Measurements from ENCODE around the gene FAH.
A peak's percentile ranks its signal among the peaks of the same experiment; 100 is the strongest.

The FAH gene

DNA sequence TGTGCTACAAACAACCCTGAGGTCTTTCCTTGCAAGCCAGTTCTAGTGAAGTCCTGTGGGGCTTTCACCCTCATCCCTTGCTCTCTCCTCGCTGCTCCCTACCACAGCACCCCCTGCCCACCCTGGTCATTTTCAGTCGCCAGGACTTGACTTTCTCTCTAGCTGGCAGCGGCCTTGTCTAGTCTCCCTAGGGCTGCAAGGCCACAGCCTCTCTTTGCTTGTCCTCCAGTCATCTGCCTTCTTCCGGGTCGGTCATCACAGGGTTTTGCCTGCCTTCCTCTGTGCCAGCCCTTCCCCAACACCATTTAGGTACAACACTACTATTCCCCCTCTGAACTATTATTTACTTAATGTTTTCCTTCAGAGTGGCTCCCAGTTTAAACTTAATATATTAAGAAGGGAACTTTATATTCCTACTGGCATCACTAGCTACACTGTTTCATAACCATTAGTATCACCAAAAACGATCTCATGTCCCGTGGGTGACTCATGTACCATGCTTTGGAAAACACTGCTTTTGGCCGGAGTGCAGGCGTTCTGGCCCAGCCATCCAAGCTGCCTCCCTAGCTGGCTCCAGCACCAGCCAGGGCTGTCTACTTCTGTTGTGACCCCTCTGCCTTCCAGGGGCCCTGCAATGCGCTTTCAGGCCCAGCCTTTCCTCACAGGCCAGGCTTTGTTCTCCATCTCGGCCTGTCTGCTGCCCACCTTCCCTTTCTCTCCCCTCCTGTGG, 21.4 kb downstream of the FAH start:
- DNase-seq: no peak

DNA sequence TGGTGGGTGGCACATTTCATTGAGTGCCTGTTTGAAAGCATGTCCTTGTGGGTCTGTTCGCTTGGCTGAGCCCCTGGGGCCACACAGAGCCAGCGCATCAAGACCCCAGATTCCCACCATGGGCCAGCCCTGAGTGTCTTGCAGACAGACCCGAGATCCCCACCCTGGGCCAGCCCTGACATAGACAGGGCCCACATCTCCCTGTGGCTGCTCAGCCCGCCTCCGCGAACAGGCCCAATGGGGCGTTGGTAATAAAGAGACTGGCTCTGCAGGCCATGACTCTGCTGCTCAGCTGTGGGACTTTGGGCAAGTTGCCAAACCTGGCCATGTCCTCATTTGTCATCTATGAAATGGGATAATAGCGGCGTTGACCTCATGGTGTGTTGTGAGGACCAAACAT, 22.6 kb downstream of the FAH start:
- DNase-seq: no peak

DNA sequence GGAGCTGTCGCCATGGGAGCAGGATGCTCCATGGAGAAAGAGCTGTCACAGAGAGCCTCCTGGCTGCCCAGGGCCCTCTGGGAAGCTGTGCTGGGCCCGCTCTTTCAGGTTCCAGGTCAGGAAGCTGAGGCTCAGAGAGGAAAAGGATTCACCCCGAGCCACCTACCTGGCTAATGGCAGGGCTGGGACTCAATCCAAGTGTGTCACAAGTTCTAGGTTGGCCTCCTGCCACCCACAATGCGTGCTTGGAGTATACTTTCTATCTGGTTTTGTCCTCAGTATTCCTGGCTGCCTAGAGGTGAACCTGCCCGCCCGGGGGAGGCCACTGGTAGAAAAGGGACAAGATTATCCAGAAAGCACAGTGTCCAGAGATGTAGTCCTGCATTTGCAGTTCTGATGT, 23.6 kb downstream of the FAH start:
- DNase-seq: no peak

DNA sequence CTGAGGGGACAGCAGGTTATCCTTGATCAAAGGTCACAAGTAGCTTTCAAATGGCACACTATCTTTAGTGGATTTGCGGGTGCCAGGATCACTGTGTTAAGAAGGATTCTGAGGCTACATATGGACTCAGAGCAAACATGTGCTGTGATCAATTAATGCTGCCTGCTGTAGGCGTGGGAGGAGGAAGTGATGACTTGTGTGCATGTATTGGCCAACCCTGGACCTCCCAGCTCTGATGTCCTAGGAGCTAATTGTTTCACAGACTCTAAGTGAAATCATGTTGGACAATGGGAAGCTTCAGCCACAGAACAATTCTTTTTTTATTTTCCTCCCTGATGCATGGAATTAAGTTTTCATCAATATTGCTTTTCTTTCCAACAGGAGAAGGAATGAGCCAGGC, 24.4 kb downstream of the FAH start:
- DNase-seq: no peak

DNA sequence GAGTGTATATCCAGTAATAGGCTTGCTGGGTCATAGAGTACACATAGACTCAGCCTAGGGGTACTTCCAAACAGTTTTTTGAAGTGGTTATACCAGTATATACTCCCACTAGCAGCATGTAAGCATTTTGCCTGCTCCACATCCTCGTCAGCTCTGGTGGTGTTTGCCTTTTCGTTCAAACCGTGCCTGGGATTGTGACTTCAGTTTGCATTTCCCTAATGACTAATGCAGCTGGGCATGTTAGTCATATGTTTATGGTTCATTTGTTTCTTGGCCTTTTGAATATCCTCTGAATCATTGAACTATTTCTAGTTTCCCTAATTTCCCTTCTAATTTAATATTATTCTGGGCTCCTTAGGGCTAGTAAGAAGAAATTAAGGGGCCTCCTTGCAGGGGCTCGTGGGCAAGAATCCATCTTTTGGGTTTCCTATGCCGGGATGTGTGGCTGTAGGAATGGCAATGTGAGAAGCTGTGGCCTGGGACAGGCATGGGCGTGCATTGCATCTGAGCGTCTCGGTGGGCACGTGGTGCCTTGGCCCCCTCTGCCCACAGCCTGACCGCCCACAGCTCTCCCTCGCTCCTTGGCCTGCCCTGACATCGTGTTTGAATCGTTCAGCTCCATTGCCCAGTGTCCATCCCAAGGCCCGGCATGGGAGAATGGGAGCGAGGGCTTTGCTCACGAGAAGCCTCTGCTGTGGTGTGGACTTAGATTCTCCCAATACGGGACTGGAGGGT, 26.4 kb downstream of the FAH start:
- peak; percentile 1 to 44 for DNase-seq

DNA sequence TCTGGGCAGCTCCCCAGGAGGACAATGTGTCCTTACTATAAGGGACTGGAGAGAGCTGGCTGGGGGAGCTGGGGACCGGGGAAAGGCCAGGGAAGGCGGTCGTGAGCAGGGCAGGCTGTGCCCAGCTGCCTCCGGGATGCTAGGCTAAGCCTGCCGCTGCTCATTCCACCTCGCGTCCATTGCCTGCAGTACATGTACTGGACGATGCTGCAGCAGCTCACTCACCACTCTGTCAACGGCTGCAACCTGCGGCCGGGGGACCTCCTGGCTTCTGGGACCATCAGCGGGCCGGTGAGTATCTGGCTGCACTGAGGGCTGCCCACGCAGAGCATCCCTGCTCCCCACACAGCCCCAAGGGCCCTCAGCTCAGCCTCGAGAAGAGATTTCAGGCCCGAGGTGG, 27.1 kb downstream of the FAH start:
- DNase-seq: no peak

DNA sequence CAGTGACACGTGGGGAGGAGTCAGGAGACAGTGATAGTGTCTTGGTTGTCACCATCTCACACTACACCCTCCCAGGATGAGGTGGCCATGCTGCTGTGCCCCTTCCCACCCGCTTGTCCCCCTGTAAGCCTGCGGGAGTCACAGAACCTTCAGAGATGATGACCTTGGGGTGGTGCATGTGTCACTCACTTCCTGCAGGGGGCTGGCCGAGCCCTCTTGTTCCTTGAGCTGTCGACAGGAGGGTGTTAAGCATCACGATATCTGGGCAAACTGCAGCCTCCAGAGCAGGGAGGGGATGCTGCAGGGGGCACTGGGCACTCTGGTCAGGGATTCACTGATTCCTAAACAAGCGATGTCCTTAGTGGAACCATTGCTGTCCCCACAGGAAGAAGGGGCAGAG, 27.7 kb downstream of the FAH start:
- no peak for DNase-seq

DNA sequence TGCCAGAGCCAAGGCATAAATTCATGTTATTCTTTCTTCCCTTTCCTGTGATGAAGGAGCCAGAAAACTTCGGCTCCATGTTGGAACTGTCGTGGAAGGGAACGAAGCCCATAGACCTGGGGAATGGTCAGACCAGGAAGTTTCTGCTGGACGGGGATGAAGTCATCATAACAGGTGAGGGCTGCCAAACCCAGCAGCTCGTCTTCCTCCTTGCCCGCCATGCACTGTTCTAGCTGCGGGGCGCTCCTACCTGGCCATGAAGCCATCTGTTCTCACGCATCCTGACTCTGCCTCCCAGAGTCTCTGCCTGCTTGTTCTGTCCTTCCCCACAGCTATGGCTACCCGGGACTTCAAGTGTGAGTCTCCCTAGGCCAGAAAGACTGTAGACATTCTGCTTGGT, 28.2 kb downstream of the FAH start:
- no peak for DNase-seq

DNA sequence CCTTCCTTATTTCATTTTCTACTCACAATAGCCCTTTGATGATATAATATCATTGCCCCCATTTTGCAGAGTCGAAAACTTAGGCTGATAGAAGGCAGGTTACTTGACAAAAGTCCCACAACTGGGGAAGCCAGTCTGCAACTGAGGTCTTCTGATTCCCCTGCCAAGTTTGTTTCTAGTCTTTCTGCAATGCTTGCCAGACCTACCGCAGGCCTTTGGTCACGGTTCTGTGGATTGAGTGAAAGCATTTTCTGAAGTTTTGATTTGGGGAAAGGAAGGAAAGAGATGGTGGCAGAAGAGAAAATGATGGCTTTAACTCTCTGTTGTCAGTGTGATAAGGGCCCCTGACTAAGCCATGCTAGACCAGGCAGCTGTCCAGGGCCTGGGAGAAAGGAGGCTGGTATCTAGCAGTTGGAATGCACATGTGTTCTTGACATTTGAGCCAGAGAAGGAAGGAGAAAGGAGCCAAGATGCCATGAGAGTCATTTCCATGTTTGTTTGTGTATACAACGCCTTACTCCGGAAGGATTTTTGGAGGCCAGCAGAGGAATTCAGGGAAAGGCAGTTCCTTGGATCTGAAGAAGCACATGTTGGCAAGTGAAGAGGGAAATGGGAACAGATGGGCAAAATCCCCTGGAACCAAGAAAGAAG, 29.9 kb downstream of the FAH start:
- no peak for DNase-seq

DNA sequence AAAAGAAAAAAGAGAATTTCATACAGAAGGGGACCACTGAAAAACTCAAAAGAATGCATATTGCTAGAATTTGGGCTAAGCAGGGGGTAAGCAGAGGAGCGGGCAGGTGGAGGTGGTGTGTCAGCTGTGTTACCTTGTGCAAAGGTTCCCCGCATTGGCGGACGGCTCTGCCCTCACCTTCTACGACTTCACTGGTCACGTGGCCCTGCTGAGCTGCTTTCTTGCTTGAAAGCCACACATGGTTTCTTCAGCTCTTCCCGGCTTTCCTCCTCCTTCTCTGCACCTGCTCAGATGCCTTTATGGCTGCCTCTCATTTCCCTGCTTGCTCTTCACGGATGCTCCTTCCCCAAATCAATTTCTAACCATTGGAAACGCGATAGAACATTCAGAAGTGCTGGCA, 30.5 kb downstream of the FAH start:
- DNase-seq: no peak

DNA sequence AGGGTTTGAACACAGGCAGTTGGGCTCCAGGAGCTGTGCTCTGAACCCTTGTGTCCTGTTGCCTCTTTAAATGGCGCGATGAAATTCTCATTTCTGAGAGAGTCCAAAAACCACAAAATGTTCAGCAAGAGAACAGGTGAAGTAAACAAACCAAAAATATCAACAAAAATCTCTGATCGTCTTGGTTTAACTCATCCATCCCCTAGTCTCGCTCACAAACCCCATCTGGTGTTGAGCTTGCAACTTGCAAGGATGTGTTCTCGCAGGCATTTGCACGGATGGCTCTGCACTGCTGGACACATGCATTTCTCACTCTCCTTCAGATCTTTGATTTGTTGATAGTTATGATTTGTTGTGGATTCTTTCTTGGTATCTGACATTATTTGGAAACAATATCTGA, 31.1 kb downstream of the FAH start:
- DNase-seq: peak in 1 of 2 experiments; percentile 5

DNA sequence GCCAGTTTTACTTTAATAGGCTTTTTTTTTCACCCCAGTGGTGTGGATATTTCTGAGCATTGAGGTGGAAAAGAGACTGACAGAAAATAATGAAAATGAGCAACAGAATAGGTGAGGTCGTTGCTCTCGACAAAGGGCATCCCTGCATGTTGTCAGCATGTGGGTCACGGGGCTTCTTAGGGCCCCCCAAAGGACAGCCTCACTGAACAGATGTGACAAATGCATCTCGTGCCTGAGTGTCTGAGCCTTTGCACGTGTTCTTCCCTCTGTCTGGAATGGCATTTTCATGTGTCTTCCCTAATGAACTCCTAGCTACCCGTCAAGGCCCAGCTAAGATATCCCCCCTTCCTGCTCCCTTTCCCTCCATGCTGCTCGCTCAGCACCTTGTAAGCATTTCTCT, 31.8 kb downstream of the FAH start:
- DNase-seq: no peak

DNA sequence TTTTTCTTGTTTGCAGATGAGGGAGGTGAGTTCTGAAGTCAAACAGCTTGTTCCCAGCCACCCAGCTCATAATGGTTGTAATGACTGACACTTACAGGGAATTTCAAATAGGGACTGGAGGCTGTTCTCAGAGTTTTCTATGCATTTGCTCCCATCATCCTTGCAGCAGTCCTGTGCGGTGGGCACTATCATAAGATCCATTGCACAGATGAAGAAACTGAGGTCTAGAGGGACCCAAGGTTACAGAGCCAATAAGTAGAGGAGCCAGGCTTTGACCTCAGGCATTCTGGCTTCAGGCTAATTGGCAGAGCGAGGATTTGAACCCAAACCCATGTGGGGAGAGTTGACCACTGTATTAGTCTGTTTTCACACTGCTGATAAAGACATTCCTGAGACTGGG, 32.4 kb downstream of the FAH start:
- DNase-seq: no peak

DNA sequence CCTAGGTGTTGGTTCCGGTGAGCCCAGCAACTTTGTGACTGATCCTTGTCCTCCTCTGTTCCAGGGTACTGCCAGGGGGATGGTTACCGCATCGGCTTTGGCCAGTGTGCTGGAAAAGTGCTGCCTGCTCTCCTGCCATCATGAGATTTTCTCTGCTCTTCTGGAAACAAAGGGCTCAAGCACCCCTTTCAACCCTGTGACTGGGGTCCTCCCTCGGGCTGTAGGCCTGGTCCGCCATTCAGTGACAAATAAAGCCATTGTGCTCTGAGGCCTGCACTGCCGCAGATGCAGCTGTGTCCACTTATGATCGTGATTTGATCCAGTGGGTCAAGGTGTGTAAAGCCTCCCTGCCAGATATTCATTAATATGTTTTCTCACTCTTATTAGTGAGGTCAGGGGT, 33.3 kb downstream of the FAH start:
- DNase-seq: no peak

DNA sequence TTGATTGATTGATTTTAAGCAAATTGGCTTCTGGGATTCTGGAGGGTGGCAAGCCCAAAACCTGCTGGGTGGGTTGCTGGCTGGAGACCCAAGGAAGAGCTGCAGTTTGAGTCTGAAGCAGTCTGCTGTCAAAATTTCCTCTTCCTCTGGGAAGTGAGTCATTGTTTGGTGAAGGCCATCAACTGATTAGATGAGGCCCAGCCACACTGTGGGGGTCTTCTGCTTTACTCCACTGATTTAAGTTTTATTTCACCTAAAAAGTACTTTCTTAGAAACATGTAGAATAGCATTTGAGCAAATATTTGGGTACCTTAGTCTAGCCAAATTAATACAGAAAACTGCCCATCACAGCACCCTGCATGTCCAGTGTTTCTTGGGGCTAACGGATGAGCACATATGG, 33.8 kb downstream of the FAH start:
- DNase-seq: no peak

DNA sequence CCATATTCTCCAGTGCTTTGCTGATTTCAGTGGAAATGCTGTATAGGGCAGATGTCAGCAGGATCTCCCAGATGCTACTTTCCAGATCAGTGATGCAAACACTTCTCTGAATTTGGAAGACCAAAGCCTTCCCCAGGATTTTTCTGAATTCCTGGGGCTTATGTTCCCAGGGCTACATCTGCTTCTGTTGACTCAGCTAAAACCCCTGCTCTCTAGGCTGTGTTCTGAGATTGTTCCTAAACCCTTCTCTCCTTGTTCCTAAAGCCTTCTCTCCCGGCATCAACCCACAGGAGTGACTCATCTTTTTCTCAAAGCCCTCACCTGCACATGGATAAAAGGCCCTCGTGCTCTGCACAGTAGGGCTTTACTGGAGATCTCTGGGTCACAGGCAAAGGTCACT, 35.5 kb downstream of the FAH start:
- DNase-seq: no peak

DNA sequence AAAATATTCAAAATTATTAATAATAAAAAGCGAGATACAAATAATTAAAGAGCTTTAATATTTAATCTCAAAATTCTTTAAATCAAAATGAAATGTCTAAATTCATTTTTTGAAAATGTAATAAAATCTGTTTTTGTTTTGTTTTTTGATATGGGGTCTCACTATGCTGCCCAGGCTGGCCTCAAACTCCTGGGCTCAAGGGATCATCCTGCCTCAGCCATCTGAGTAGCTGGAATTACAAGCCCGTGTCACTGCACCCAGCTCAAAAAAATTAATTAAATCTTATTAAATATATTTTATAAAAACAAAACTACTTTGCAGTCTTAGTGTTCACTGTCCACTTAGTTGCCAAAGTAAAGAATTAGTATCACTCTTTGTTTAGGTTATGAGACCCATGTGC, 38.4 kb downstream of the FAH start:
- DNase-seq: no peak

DNA sequence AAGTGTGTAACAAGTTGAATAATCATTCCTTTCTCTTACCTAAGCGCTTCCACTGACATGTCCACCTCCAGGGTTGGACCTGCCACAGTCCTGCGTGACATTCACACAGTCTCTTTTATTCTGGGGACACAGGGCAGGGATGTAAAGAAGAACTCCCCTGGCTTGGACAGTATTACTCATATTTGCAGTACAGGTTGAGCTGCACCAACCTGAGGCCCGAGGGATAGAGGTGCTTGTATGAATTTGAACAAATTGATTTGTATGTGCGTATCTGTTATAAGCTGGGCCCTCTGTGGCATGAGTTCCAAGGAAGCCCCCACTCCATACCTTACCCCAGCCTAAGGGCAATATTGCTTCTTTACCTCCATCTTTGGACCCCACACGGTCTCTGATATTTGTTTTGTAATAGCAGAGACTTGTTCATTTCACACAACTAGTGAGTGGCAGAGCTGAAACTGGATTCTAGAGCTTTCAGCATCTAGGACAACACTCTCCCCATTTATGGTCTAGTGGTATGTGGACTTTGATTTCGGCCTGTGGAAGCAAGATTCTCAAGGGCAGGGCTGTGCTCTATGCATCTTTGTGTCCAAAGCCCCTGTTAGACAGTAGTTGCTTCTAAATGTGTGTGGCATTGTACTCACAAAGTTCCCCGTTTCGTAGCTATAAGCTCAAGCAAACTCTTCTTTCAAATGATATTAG, 39.2 kb downstream of the FAH start:
- no peak for DNase-seq

DNA sequence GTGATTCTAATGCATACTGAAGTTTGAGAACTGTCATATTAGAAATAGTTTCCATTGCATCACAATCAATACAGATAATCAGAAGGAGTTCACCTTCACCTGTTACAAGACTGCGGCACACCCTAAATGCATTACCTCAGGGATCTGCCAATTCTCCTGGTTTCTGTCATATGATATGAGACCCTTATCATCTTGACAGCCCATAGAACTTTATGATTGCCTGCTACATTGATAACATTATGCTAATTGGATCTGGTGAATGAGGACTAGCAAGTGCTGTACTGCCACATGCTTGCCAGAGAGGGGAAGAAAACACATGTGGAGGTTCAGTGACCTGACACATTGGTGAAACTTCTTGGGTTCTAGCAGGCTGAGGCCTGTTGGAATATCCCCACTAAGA, 41.4 kb downstream of the FAH start:
- DNase-seq: no peak

DNA sequence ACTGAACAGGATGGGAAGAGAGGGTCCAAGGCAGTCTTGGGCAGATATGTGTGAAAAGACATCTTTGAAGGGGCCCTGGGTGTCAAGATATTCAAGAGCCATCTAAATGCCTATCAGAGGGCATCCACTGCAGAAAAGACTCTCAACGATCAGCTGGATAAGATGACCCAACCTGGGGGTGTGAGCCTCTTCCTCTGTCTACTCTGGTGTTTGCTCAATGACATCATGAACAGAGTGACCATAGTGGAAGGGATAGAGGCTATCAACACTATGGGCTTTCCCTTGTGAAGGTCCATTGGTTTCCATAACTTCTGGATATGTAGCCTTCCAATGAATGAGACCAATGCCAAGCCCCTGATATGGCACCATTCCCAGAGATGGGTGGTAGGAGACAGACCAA, 42.1 kb downstream of the FAH start:
- DNase-seq: no peak

DNA sequence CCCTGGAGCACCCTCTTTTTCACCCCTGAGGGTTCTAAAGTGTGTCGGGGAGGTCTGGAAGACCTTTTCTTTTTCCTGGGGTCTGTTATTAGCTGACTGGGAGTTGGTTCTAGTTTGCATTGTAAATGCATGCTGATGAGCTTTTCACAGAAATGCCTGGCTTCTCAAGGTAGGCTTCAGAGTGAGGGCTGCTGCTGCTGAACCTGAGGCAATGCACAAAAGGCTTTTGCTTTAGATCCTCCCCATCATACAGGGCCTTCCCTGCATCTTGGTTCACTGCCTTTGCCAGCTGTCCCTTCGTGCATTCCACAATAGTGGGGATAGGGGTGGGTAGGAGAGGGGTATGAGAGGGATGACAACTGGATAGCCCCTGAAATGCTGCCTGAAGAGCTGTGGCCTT, 46.6 kb downstream of the FAH start:
- peak; percentile 88 to 92 for DNase-seq

DNA sequence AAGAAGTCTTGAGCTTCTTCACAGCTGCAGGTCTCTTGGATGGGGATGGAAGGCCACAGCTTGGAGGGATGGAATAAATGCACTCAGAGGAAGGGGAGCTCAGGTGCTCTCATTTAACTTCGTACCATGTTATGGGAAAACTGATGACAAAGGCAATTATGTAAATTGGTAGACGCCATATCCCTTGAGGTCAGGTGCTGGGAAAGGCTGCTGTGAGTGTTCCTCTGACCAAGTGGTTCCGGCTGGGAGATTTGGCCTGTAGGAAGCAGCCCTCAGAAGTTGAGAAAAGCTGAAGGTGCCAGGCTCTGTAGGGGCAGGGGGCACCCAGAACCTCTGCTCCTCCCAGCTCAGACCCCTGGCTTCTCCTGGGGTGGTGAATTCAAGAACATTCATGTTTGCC, 47.1 kb downstream of the FAH start:
- peak; percentile 59 to 70 for DNase-seq

DNA sequence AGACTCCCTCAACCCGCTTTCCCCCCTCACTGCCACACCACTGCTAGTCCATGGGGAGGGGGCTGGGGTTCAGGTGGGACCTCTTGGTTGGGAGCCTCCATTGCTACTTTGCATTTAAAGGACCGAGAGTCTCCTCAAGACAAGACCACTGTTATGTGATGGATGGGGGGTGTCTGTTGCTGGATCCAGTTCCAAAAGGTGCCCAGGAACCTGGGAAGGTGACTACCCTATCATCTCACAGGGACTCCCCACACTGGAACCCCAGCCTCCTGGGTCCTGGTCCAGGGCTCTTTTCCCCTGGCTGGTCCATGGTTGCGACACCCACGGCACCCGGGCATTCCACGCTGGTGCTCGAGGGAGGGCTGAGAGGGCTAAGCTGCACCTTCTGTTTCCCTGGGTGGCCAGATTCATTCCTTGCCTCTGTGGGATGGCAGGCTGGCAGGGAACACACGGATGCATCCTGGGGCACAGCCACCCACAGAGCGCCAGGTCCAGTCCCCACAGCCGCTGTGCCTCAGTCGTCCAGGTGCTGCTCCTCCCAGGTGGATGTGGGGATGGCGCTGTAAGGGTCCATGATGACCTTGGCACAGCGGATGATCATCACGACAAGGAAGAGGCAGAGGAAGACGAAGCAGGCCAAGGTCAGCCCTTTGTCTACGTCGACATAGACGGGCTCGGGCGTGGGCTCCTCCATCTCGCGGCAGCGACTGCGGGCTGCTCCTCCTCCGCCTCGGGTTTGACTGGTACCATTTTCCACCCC, 48.6 kb downstream of the FAH start:
- no peak for DNase-seq
